H9 (cell line): ENCODE results near the gene RNF149. TPM values are rescaled to one million over a fixed set of nuclear protein-coding genes. Genes with fewer than 3 reads are reported as not detected.

Source experiments
- DNase-seq: peaks from one replicate; pipeline ENCODE4 v3.0.0-alpha.2; 2017
- H2AFZ ChIP-seq: one replicate; pipeline ENCODE4 v1.6.1; 2013; ENCODE audit warnings: mild to moderate bottlenecking, low read length, control low read depth, moderate library complexity
- H2AK5ac ChIP-seq: 2 replicates; pipeline ENCODE4 v1.6.1; 2013; ENCODE audit warnings: low read length, control low read depth, mixed read lengths; ENCODE audit not compliant: insufficient read length
- H2BK120ac ChIP-seq: one replicate; pipeline ENCODE4 v1.6.1; 2013; ENCODE audit warnings: low read depth, mild to moderate bottlenecking, low read length, control low read depth, inconsistent platforms; ENCODE audit not compliant: poor library complexity, severe bottlenecking
- H2BK12ac ChIP-seq: 2 replicates; pipeline ENCODE4 v1.6.1; 2013; ENCODE audit warnings: low read length, control low read depth, mixed read lengths, low read depth; ENCODE audit not compliant: insufficient read length
- H2BK15ac ChIP-seq: 2 replicates; pipeline ENCODE4 v1.6.1; 2013; ENCODE audit warnings: low read depth, low read length, control low read depth
- H2BK20ac ChIP-seq: one replicate; pipeline ENCODE4 v1.6.1; 2013; ENCODE audit warnings: low read depth, mild to moderate bottlenecking, low read length, control low read depth, inconsistent platforms; ENCODE audit not compliant: poor library complexity, severe bottlenecking
- H2BK5ac ChIP-seq: 2 replicates; pipeline ENCODE4 v1.6.1; 2013; ENCODE audit warnings: low read length, control low read depth, mixed read lengths; ENCODE audit not compliant: insufficient read length
- H3K14ac ChIP-seq: 2 replicates; pipeline ENCODE4 v1.6.1; 2013; ENCODE audit warnings: low read length, control low read depth; ENCODE audit not compliant: insufficient read depth
- H3K18ac ChIP-seq: 2 replicates; pipeline ENCODE4 v1.6.1; 2013; ENCODE audit warnings: low read depth, mild to moderate bottlenecking, mixed read lengths, low read length, control low read depth; ENCODE audit not compliant: insufficient read length
- H3K23ac ChIP-seq: 2 replicates; pipeline ENCODE4 v1.6.1; 2013; ENCODE audit warnings: low read length, control low read depth, mixed read lengths, low read depth; ENCODE audit not compliant: insufficient read length
- H3K23me2 ChIP-seq: 2 replicates; pipeline ENCODE4 v1.6.1; 2013; ENCODE audit warnings: low read depth, mild to moderate bottlenecking, mixed read lengths, low read length, control low read depth; ENCODE audit not compliant: insufficient read length, poor library complexity, severe bottlenecking
- H3K27ac ChIP-seq: 2 replicates; pipeline ENCODE4 v1.5.1; 2013; ENCODE audit warnings: low read length, control low read depth, mixed read lengths, low read depth; ENCODE audit not compliant: insufficient read length
- H3K27me3 ChIP-seq: 2 replicates; pipeline ENCODE4 v1.6.1; 2013; ENCODE audit warnings: low read length, control low read depth, inconsistent platforms; ENCODE audit not compliant: insufficient read depth
- H3K4ac ChIP-seq: 2 replicates; pipeline ENCODE4 v1.6.1; 2013; ENCODE audit warnings: low read depth, mild to moderate bottlenecking, control low read depth, inconsistent platforms, low read length, moderate library complexity
- H3K4me1 ChIP-seq: 2 replicates; pipeline ENCODE4 v1.6.1; 2013; ENCODE audit warnings: low read length, control low read depth, inconsistent platforms; ENCODE audit not compliant: insufficient read depth
- H3K4me2 ChIP-seq: 2 replicates; pipeline ENCODE4 v1.6.1; 2013; ENCODE audit warnings: low read length, control low read depth, mixed read lengths; ENCODE audit not compliant: insufficient read length, insufficient read depth
- H3K56ac ChIP-seq: 2 replicates; pipeline ENCODE4 v1.6.1; 2013; ENCODE audit warnings: low read depth, mild to moderate bottlenecking, mixed read lengths, low read length, control low read depth; ENCODE audit not compliant: insufficient read length
- H3K79me1 ChIP-seq: 2 replicates; pipeline ENCODE4 v1.6.1; 2013; ENCODE audit warnings: low read depth, mild to moderate bottlenecking, moderate library complexity, low read length, control low read depth, inconsistent platforms; ENCODE audit not compliant: insufficient read depth, poor library complexity, severe bottlenecking
- H3K79me2 ChIP-seq: 2 replicates; pipeline ENCODE4 v1.6.1; 2013; ENCODE audit warnings: low read length, control low read depth, inconsistent platforms; ENCODE audit not compliant: insufficient read depth
- H3K9ac ChIP-seq: 2 replicates; pipeline ENCODE4 v1.6.1; 2013; ENCODE audit warnings: low read length, control low read depth, mixed read lengths; ENCODE audit not compliant: insufficient read length; ENCODE audit errors: extremely low read depth
- H3K9me3 ChIP-seq: one replicate; pipeline ENCODE4 v1.6.1; 2013; ENCODE audit warnings: low read depth, low read length, inconsistent platforms; ENCODE audit not compliant: control insufficient read depth
- H3T11ph ChIP-seq: one replicate; pipeline ENCODE4 v1.6.1; 2013; ENCODE audit warnings: mild to moderate bottlenecking, low read length, control low read depth, inconsistent platforms
- H4K20me1 ChIP-seq: one replicate; pipeline ENCODE4 v1.6.1; 2013; ENCODE audit not compliant: control insufficient read depth, insufficient read length, insufficient read depth
- H4K5ac ChIP-seq: 2 replicates; pipeline ENCODE4 v1.6.1; 2013; ENCODE audit warnings: low read depth, mild to moderate bottlenecking, mixed read lengths, low read length, control low read depth; ENCODE audit not compliant: insufficient read length
- H4K8ac ChIP-seq: replicated peaks from 2 replicates; pipeline ENCODE4 v1.6.1; 2013; ENCODE audit warnings: low read length, control low read depth, mixed read lengths, low read depth; ENCODE audit not compliant: insufficient read length
- H4K91ac ChIP-seq: 2 replicates; pipeline ENCODE4 v1.6.1; 2013; ENCODE audit warnings: low read depth, mild to moderate bottlenecking, moderate library complexity, mixed read lengths, low read length, control low read depth; ENCODE audit not compliant: insufficient read length
- H3K27ac Mint-ChIP-seq, 3 experiments: 2 replicates in 2 of 3; 3 replicates in 1 of 3; pipeline ENCODE4 v1.8.0; 2020 to 2021; ENCODE audit warnings: mixed read lengths in 3 of 3, mild to moderate bottlenecking in 1 of 3, moderate library complexity in 1 of 3
- H3K27me3 Mint-ChIP-seq: 2 replicates; pipeline ENCODE4 v1.8.0; 2021; ENCODE audit warnings: low read depth, mild to moderate bottlenecking, moderate library complexity, mixed read lengths
- H3K36me3 Mint-ChIP-seq, 3 experiments: 2 replicates in 2 of 3; 3 replicates in 1 of 3; pipeline ENCODE4 v1.8.0; 2020 to 2021; ENCODE audit warnings: low read depth in 3 of 3, mixed read lengths in 3 of 3; ENCODE audit not compliant: insufficient read depth in 1 of 3
- H3K4me1 Mint-ChIP-seq, 2 experiments: 2 replicates each; pipeline ENCODE4 v1.8.0; 2020; ENCODE audit warnings: mixed read lengths in 2 of 2
- H3K4me3 Mint-ChIP-seq, 2 experiments: 2 replicates in 1 of 2; 3 replicates in 1 of 2; pipeline ENCODE4 v1.8.0; 2020 to 2021; ENCODE audit warnings: mild to moderate bottlenecking in 2 of 2, mixed read lengths in 2 of 2, moderate library complexity in 1 of 2
- H3K9me3 Mint-ChIP-seq, 2 experiments: 2 replicates in 1 of 2; 3 replicates in 1 of 2; pipeline ENCODE4 v1.8.0; 2020; ENCODE audit warnings: mild to moderate bottlenecking in 2 of 2, mixed read lengths in 2 of 2, moderate library complexity in 1 of 2
- CTCF ChIP-seq: fragments of 200-600 bp; sonication (generic); conservative IDR thresholded peaks from 3 replicates; pipeline ENCODE4 v1.8.0; 2021; ENCODE audit warnings: antibody characterized with exemption, mild to moderate bottlenecking
- WGBS: extraction: QIAGEN DNeasy Blood & Tissue Kit; methylation state at CpG from one replicate; pipeline ENCODE4 v1.1.7; 2013; ENCODE audit warnings: missing lambda C conversion rate, low lambda C conversion rate, mixed read lengths; ENCODE audit not compliant: insufficient read length; ENCODE audit errors: extremely low coverage; 5-methylcytosine and 5-hydroxymethylcytosine counted together
- total RNA-seq: library from RNA; stranded (reverse); gene quantifications from 2 replicates; pipeline ENCODE4 v1.2.1, GENCODE V29; 2021

RNF149 gene
- total RNA-seq, 1 experiment from 2014 or later = 18.0 TPM

GRCh38 chr2:101341421-101341820, 32.9 kb upstream of the RNF149 start:
- H3K79me2 ChIP-seq = no peaks in the 10 kb centered on the region
- no CpG with 5 or more reads among the region's 7 CpGs for WGBS
- no peaks in the 10 kb centered on the region for H3K79me1 ChIP-seq
- no peak for TF ChIP-seq CTCF
- no peak overlapping the region for H3K14ac ChIP-seq
- H3K27ac ChIP-seq = no peak overlapping the region
- H3K27me3 ChIP-seq = no peaks in the 10 kb centered on the region
- no peak overlapping the region for H3T11ph ChIP-seq
- H3K9me3 Mint-ChIP-seq = peaks cover 0 to 7% of the 10 kb centered on the region in 2 experiments; a peak in 2 of 5 replicates
- H3K4me1 ChIP-seq = peaks cover 6% of the 10 kb centered on the region; the same call in 1 of the 2 replicates
- H4K20me1 ChIP-seq = no peaks in the 10 kb centered on the region
- no peak overlapping the region for H2BK120ac ChIP-seq
- no peak overlapping the region for H4K8ac ChIP-seq
- H2BK20ac ChIP-seq = no peak overlapping the region
- no peak overlapping the region for H3K9ac ChIP-seq
- H3K18ac ChIP-seq = no peak overlapping the region
- H3K9me3 ChIP-seq = no peaks in the 10 kb centered on the region
- H3K23ac ChIP-seq = no peak overlapping the region
- H4K91ac ChIP-seq = no peak overlapping the region
- no peak overlapping the region for H2BK5ac ChIP-seq
- no peak overlapping the region for H3K4me3 Mint-ChIP-seq
- no peak overlapping the region for H2BK15ac ChIP-seq
- peak; percentile 74 for DNase-seq
- H2BK12ac ChIP-seq = no peak overlapping the region
- no peak overlapping the region for H3K56ac ChIP-seq
- H4K5ac ChIP-seq = no peak overlapping the region
- no peak overlapping the region for H3K27ac Mint-ChIP-seq
- H3K23me2 ChIP-seq = no peaks in the 10 kb centered on the region
- H3K4ac ChIP-seq = no peak overlapping the region
- no peak overlapping the region for H2AK5ac ChIP-seq
- H2AFZ ChIP-seq = no peak overlapping the region
- H3K36me3 Mint-ChIP-seq = peaks cover 0 to 8% (median 0%) of the 10 kb centered on the region in 3 experiments; a peak in 2 of 7 replicates
- H3K27me3 Mint-ChIP-seq = peaks cover 2% of the 10 kb centered on the region; the same call in 1 of the 2 replicates
- H3K4me1 Mint-ChIP-seq = peaks cover 46 to 53% of the 10 kb centered on the region in 2 experiments
- no peak overlapping the region for H3K4me2 ChIP-seq
